HEK293 (cell line): ENCODE results near the gene ALDOC.

Experiments used
- CTCF ChIA-PET: fragments of 350-600 bp; formaldehyde crosslinking; extraction: SDS; loops from one replicate; lab custom pipeline; 2021; ENCODE audit warnings: antibody characterized with exemption; lab: Yijun Ruan, JAX
- POLR2A ChIA-PET: fragments of 300-600 bp; formaldehyde crosslinking; extraction: SDS; loops from one replicate; lab custom pipeline; 2020; ENCODE audit warnings: antibody characterized with exemption, inconsistent platforms; lab: Yijun Ruan, JAX
- H3K27ac ChIP-seq: fragments of 200-500 bp; sonication (Bioruptor generic); 2 replicates; pipeline ENCODE4 v1.5.1; 2014; ENCODE audit warnings: low read depth, low read length, control low read depth, inconsistent platforms; ENCODE audit errors: extremely low read depth
- H3K36me3 ChIP-seq, 2 experiments: fragments of 200-500 bp in 1 of 2; sonication (Bioruptor generic) in 1 of 2; 1 replicate in 1 of 2; 2 replicates in 1 of 2; pipeline ENCODE4 v1.5.1; 2014 to 2017; ENCODE audit warnings: inconsistent platforms in 2 of 2, low read length in 2 of 2; ENCODE audit not compliant: control insufficient read depth in 2 of 2, insufficient read depth in 1 of 2
- H3K4me1 ChIP-seq: fragments of 200-500 bp; sonication (Bioruptor generic); 2 replicates; pipeline ENCODE4 v1.5.1; 2014; ENCODE audit warnings: mild to moderate bottlenecking, low read length, inconsistent platforms; ENCODE audit not compliant: control insufficient read depth, insufficient read depth
- H3K4me3 ChIP-seq: 2 replicates; pipeline ENCODE4 v1.5.1; 2011; ENCODE audit warnings: low read depth, mild to moderate bottlenecking, control low read depth, low read length, moderate library complexity
- H3K9me3 ChIP-seq: fragments of 200-500 bp; sonication (Bioruptor generic); 2 replicates; pipeline ENCODE4 v1.5.1; 2014; ENCODE audit warnings: low read depth, low read length, inconsistent platforms; ENCODE audit not compliant: control insufficient read depth, insufficient read depth
- GFI1B ChIP-seq: fragments of 450-650 bp; formaldehyde crosslinking; IDR thresholded peaks from 2 replicates; pipeline ENCODE4 v1.5.1; 2016; ENCODE audit warnings: missing biosample characterization, missing genetic modification characterization
- GLIS1 ChIP-seq: fragments of 450-650 bp; formaldehyde crosslinking; IDR thresholded peaks from 2 replicates; pipeline ENCODE4 v1.5.1; 2016; ENCODE audit warnings: missing biosample characterization, missing genetic modification characterization
- KLF1 ChIP-seq: fragments of 450-650 bp; formaldehyde crosslinking; IDR thresholded peaks from 2 replicates; pipeline ENCODE4 v1.5.1; 2016; ENCODE audit warnings: missing biosample characterization, missing genetic modification characterization
- KLF16 ChIP-seq: fragments of 450-650 bp; formaldehyde crosslinking; IDR thresholded peaks from 2 replicates; pipeline ENCODE4 v1.5.1; 2017; ENCODE audit warnings: missing biosample characterization, missing genetic modification characterization
- PATZ1 ChIP-seq: fragments of 450-650 bp; formaldehyde crosslinking; IDR thresholded peaks from 2 replicates; pipeline ENCODE4 v1.5.1; 2016; ENCODE audit warnings: missing biosample characterization, missing genetic modification characterization
- PRDM6 ChIP-seq: fragments of 450-650 bp; formaldehyde crosslinking; IDR thresholded peaks from 2 replicates; pipeline ENCODE4 v1.5.1; 2017; ENCODE audit warnings: missing biosample characterization, missing genetic modification characterization
- WT1 ChIP-seq: fragments of 450-650 bp; formaldehyde crosslinking; IDR thresholded peaks from 2 replicates; pipeline ENCODE4 v1.5.1; 2016; ENCODE audit warnings: missing biosample characterization, missing genetic modification characterization
- ZBTB17 ChIP-seq: fragments of 450-650 bp; formaldehyde crosslinking; IDR thresholded peaks from 2 replicates; pipeline ENCODE4 v1.5.1; 2016; ENCODE audit warnings: missing biosample characterization, missing genetic modification characterization
- ZBTB26 ChIP-seq: fragments of 450-650 bp; formaldehyde crosslinking; optimal IDR thresholded peaks from 2 replicates; pipeline ENCODE3; 2016; ENCODE audit warnings: missing biosample characterization, mild to moderate bottlenecking, missing genetic modification characterization
- ZNF114 ChIP-seq: fragments of 450-650 bp; formaldehyde crosslinking; IDR thresholded peaks from 2 replicates; pipeline ENCODE4 v1.5.0; 2017; ENCODE audit warnings: missing biosample characterization, missing genetic modification characterization
- ZNF174 ChIP-seq: fragments of 450-650 bp; formaldehyde crosslinking; IDR thresholded peaks from 2 replicates; pipeline ENCODE4 v1.5.0; 2017; ENCODE audit warnings: missing biosample characterization, mild to moderate bottlenecking, missing genetic modification characterization
- ZNF239 ChIP-seq: fragments of 450-650 bp; formaldehyde crosslinking; IDR thresholded peaks from 2 replicates; pipeline ENCODE4 v1.5.1; 2016; ENCODE audit warnings: missing biosample characterization, missing genetic modification characterization
- ZNF24 ChIP-seq: fragments of 450-650 bp; formaldehyde crosslinking; IDR thresholded peaks from 2 replicates; pipeline ENCODE4 v1.5.1; 2016; ENCODE audit warnings: missing biosample characterization, missing genetic modification characterization
- ZNF266 ChIP-seq: fragments of 450-650 bp; formaldehyde crosslinking; IDR thresholded peaks from 2 replicates; pipeline ENCODE4 v1.5.1; 2016; ENCODE audit warnings: missing biosample characterization, missing genetic modification characterization, low read depth
- ZNF37A ChIP-seq: fragments of 450-650 bp; IDR thresholded peaks from 2 replicates; pipeline ENCODE4 v1.5.1; 2018; ENCODE audit warnings: missing biosample characterization, missing genetic modification characterization
- ZNF404 ChIP-seq: fragments of 450-650 bp; formaldehyde crosslinking; IDR thresholded peaks from 2 replicates; pipeline ENCODE4 v1.5.1; 2017; ENCODE audit warnings: missing biosample characterization, missing genetic modification characterization
- ZNF549 ChIP-seq: fragments of 450-650 bp; IDR thresholded peaks from 2 replicates; pipeline ENCODE4 v1.5.1; 2018; ENCODE audit warnings: missing biosample characterization, missing genetic modification characterization, mild to moderate bottlenecking, inconsistent platforms, moderate library complexity
- ZNF560 ChIP-seq: fragments of 450-650 bp; formaldehyde crosslinking; IDR thresholded peaks from 2 replicates; pipeline ENCODE4 v1.5.1; 2017; ENCODE audit warnings: missing biosample characterization, missing genetic modification characterization, borderline replicate concordance
- ZNF580 ChIP-seq: fragments of 450-650 bp; formaldehyde crosslinking; IDR thresholded peaks from 2 replicates; pipeline ENCODE4 v1.5.1; 2016; ENCODE audit warnings: missing biosample characterization, missing genetic modification characterization
- ZNF585B ChIP-seq: fragments of 450-650 bp; formaldehyde crosslinking; IDR thresholded peaks from 2 replicates; pipeline ENCODE4 v1.5.1; 2016; ENCODE audit warnings: missing biosample characterization, missing genetic modification characterization
- ZNF639 ChIP-seq: fragments of 450-650 bp; formaldehyde crosslinking; IDR thresholded peaks from 2 replicates; pipeline ENCODE4 v1.5.1; 2016; ENCODE audit warnings: missing biosample characterization, missing genetic modification characterization
- ZNF660 ChIP-seq: fragments of 450-650 bp; IDR thresholded peaks from 2 replicates; pipeline ENCODE4 v1.5.1; 2018; ENCODE audit warnings: missing biosample characterization, mild to moderate bottlenecking, missing genetic modification characterization
- ZNF664 ChIP-seq: fragments of 450-650 bp; formaldehyde crosslinking; IDR thresholded peaks from 2 replicates; pipeline ENCODE4 v1.5.1; 2016; ENCODE audit warnings: missing biosample characterization, missing genetic modification characterization
- TF ChIP-seq, protein P1 (sequence below): fragments of 450-650 bp; formaldehyde crosslinking; IDR thresholded peaks from 2 replicates; pipeline ENCODE4 v1.5.1; 2016; ENCODE audit warnings: missing biosample characterization, missing genetic modification characterization
- TF ChIP-seq, protein P2 (sequence below): fragments of 450-650 bp; formaldehyde crosslinking; IDR thresholded peaks from 2 replicates; pipeline ENCODE4 v1.5.1; 2016; ENCODE audit warnings: missing biosample characterization, missing genetic modification characterization

ALDOC gene

GRCh38 chr17:28618464-28618863 is 41.8 kb upstream of the ALDOC start:
- peaks cover 82 to 99% of the 10 kb centered on the region in 2 experiments for H3K36me3 ChIP-seq
- no peak for TF ChIP-seq ZNF24 (tag by site-specific recombination)
- no peak for TF ChIP-seq PRDM6
- TF ChIP-seq, protein P1, sequence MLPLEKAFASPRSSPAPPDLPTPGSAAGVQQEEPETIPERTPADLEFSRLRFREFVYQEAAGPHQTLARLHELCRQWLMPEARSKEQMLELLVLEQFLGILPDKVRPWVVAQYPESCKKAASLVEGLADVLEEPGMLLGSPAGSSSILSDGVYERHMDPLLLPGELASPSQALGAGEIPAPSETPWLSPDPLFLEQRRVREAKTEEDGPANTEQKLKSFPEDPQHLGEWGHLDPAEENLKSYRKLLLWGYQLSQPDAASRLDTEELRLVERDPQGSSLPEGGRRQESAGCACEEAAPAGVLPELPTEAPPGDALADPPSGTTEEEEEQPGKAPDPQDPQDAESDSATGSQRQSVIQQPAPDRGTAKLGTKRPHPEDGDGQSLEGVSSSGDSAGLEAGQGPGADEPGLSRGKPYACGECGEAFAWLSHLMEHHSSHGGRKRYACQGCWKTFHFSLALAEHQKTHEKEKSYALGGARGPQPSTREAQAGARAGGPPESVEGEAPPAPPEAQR, result no peak
- no peak for TF ChIP-seq ZNF580 (tag by site-specific recombination)
- TF ChIP-seq ZNF239, result no peak
- TF ChIP-seq ZNF660 (tag by site-specific recombination), result no peak
- no peak for TF ChIP-seq ZNF266 (tag by site-specific recombination)
- TF ChIP-seq ZNF664, result no peak
- TF ChIP-seq KLF16 (tag by site-specific recombination), result no peak
- TF ChIP-seq ZNF404 (tag by site-specific recombination), result no peak
- TF ChIP-seq KLF1 (tag by site-specific recombination), result no peak
- TF ChIP-seq ZNF37A (tag by site-specific recombination), result no peak
- no peak for TF ChIP-seq GFI1B (tag by site-specific recombination)
- TF ChIP-seq ZNF549, result no peak
- TF ChIP-seq ZNF174 (tag by site-specific recombination), result no peak
- TF ChIP-seq WT1 (tag by site-specific recombination), result no peak
- TF ChIP-seq ZBTB17, result no peak
- no peak for TF ChIP-seq ZBTB26 (tag by site-specific recombination)
- CTCF ChIA-PET, result interaction anchor here (0.6 to 0.9 kb wide), 2 partner anchors 29 to 30 kb away, joined by 3 read pairs; no protein-coding TSS in a partner anchor

DNA sequence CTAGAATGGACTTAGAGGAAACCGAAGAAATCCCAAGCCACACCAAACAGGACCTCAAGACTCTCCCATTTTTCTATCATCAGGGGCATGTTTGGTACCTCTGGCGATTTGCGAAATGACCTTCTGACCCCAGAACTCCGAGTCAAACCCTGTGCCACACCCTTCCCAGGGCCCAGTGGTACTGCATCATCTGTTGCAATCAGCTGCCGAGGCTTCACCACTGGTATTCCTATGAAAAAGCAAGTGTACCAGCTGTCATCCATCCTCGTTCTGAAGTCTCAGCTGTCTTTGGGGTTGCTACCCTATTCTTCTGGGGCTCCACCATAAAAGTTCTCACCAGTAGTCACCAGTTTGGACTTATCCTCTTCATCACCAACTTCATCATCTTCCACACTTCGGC is 39.6 kb upstream of the ALDOC start:
- peaks cover 73 to 98% of the 10 kb centered on the region in 2 experiments for H3K36me3 ChIP-seq
- H3K4me1 ChIP-seq, result no peaks in the 10 kb centered on the region
- H3K9me3 ChIP-seq, result no peaks in the 10 kb centered on the region
- ChIA-PET CTCF (interaction anchor here (0.5 to 7.3 kb wide), 5 partner anchors 11 to 86 kb away, joined by 3 to 46 read pairs (median 3); no protein-coding TSS in a partner anchor), POLR2A (interaction anchor here (0.8 kb wide), 1 partner anchor 31 kb away, joined by 3 read pairs; no protein-coding TSS in a partner anchor)
- no peak overlapping the region for H3K27ac ChIP-seq
- H3K4me3 ChIP-seq, result no peak overlapping the region
- TF ChIP-seq ZNF114 (tag by site-specific recombination), result no peak
- no peak for TF ChIP-seq ZNF560 (tag by site-specific recombination)
- TF ChIP-seq GLIS1 (tag by site-specific recombination), result no peak
- TF ChIP-seq, protein P2, sequence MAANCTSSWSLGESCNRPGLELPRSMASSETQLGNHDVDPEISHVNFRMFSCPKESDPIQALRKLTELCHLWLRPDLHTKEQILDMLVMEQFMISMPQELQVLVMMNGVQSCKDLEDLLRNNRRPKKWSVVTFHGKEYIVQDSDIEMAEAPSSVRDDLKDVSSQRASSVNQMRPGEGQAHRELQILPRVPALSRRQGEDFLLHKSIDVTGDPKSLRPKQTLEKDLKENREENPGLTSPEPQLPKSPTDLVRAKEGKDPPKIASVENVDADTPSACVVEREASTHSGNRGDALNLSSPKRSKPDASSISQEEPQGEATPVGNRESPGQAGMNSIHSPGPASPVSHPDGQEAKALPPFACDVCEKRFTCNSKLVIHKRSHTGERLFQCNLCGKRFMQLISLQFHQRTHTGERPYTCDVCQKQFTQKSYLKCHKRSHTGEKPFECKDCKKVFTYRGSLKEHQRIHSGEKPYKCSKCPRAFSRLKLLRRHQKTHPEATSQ (tag by site-specific recombination), result no peak
- TF ChIP-seq ZNF585B (tag by site-specific recombination), result no peak
- TF ChIP-seq ZNF639 (tag by site-specific recombination), result no peak
- no peak for TF ChIP-seq PATZ1 (tag by site-specific recombination)

More at GRCh38 chr17:28618464-28618863, 41.8 kb upstream of the ALDOC start:
- no peak overlapping the region for H3K4me3 ChIP-seq
- H3K27ac ChIP-seq, result no peak overlapping the region
- no peaks in the 10 kb centered on the region for H3K9me3 ChIP-seq
- no peaks in the 10 kb centered on the region for H3K4me1 ChIP-seq
- POLR2A ChIA-PET, result interaction anchor here (0.9 to 1.2 kb wide), 4 partner anchors 10 to 101 kb away, joined by 3 to 4 read pairs (median 3); partner anchors contain the start of genes RPL23A, SDF2 and SUPT6H
